ENCODE results near the gene EMP2. TPM values are rescaled to one million over a fixed set of nuclear protein-coding genes. Genes with fewer than 3 reads are reported as not detected.
"Not testable (repeated sequence)": the region's sequence is repeated elsewhere in the genome, so short reads cannot be mapped to it uniquely, and the experiment has no call there.

EMP2 gene
- total RNA-seq, 3 donors from 2014 or later, result 46.9 to 69.2 (median 66.0) TPM

DNA sequence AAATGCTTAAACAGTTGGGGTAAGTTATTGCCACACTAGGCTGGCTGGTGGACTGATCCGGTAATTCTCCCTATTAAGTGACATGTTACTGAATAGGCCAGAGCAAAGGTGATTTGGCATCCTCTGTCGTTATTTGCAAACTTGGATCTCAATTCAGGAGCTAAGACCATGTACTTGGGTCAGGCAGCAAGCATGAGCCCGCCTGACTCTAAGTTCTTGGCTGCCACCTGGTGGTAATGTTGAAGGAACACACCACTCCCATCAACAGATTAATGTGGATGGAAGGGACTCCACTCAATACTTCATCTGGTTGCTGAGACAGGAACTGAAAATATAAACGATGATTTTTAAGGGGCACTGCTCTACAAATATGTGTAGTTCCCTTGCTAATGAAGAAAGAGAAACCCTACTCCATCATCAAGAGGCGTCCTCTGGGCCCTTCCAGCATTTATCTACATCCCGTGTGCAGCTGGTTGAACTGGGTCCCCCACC, 70.8 kb downstream of the EMP2 start:
- H3K4me1 ChIP-seq, result no peaks in the 10 kb centered on the region

DNA sequence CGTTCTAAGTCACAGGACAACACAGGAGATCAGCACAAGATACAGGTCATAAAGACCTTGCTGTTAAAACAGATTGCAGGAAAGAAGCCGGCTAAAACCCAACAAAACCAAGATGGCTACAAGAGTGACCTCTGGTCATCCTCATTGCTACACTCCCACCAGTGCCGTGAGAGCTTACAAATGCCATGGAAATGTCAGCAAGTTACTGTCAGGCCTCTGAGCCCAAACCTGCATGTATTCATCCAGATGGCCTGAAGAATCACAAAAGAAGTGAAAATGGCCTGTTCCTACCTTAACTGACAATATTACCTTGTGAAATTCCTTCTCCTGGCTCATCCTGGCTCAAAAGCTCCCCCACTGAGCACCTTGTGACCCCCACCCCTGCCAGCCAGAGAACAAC, 75.1 kb downstream of the EMP2 start:
- intact Hi-C loops (cut with DNase I; ENCODE audit: low total_unique reads); H3K4me1 ChIP-seq; DNase-seq (ENCODE audit: low spot score in 2 of 2); H3K27ac ChIP-seq; H3K36me3 ChIP-seq; H3K4me3 ChIP-seq; H3K27me3 ChIP-seq; H3K9me3 ChIP-seq: not testable (repeated sequence)

More for the DNA sequence above, 70.8 kb downstream of the EMP2 start:
- DNase-seq (ENCODE audit: low spot score in 2 of 2), result peak in 1 of 2 donors; percentile 31
- no peaks in the 10 kb centered on the region for H3K9me3 ChIP-seq
- no peaks in the 10 kb centered on the region for H3K27me3 ChIP-seq
- H3K27ac ChIP-seq, result no peak overlapping the region
- no peaks in the 10 kb centered on the region for H3K36me3 ChIP-seq
- intact Hi-C loops (cut with DNase I; ENCODE audit: low total_unique reads), result loop anchor here (5.0 kb wide), 2 partner anchors 228 to 252 kb away; no protein-coding TSS in a partner anchor
- TF ChIP-seq, protein P1, sequence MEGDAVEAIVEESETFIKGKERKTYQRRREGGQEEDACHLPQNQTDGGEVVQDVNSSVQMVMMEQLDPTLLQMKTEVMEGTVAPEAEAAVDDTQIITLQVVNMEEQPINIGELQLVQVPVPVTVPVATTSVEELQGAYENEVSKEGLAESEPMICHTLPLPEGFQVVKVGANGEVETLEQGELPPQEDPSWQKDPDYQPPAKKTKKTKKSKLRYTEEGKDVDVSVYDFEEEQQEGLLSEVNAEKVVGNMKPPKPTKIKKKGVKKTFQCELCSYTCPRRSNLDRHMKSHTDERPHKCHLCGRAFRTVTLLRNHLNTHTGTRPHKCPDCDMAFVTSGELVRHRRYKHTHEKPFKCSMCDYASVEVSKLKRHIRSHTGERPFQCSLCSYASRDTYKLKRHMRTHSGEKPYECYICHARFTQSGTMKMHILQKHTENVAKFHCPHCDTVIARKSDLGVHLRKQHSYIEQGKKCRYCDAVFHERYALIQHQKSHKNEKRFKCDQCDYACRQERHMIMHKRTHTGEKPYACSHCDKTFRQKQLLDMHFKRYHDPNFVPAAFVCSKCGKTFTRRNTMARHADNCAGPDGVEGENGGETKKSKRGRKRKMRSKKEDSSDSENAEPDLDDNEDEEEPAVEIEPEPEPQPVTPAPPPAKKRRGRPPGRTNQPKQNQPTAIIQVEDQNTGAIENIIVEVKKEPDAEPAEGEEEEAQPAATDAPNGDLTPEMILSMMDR (IDR thresholded peaks at IDR 0.05), result peak in 2 of 3 donors; percentile 79 to 80
- TF ChIP-seq POLR2A (IDR thresholded peaks at IDR 0.05) (no peak), POLR2AphosphoS5 (IDR thresholded peaks at IDR 0.05) (no peak)
- no peak overlapping the region for H3K4me3 ChIP-seq

DNA sequence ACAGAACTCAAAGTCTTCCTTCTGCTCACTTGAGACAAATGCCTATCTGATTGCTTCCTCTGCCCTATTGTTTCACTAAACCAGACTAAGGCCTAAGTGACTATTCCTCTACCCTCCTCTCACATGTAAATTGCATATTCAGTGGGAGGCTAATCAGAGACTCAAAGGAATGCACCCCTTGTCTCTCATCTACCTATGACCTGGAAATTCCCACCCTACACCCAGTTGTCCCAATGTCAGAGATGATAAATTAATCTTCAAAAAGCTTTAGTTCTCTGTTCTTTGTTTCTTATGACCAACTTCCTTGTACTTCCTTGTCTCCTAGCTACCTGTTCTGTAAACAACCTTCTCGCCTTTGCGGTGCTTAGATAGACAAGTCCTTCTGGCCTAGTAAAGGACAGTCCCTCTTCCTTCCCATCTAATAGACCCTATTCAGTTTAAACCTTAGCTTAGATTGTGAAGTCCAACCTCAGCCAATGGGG, 76.0 kb downstream of the EMP2 start:
- no peaks in the 10 kb centered on the region for H3K4me1 ChIP-seq
- peak overlapping the region in 1 of 2 donors; percentile 50 for H3K27ac ChIP-seq
- no peaks in the 10 kb centered on the region for H3K36me3 ChIP-seq
- no peak overlapping the region for H3K4me3 ChIP-seq
- intact Hi-C loops (cut with DNase I; ENCODE audit: low total_unique reads), result no loop called here
- TF ChIP-seq POLR2AphosphoS5 (IDR thresholded peaks at IDR 0.05) (no peak), POLR2A (IDR thresholded peaks at IDR 0.05) (no peak)
- TF ChIP-seq, protein P1 (IDR thresholded peaks at IDR 0.05), result no peak
- H3K9me3 ChIP-seq, result no peaks in the 10 kb centered on the region
- no peaks in the 10 kb centered on the region for H3K27me3 ChIP-seq
- DNase-seq (ENCODE audit: low spot score in 2 of 2), result no peak

DNA sequence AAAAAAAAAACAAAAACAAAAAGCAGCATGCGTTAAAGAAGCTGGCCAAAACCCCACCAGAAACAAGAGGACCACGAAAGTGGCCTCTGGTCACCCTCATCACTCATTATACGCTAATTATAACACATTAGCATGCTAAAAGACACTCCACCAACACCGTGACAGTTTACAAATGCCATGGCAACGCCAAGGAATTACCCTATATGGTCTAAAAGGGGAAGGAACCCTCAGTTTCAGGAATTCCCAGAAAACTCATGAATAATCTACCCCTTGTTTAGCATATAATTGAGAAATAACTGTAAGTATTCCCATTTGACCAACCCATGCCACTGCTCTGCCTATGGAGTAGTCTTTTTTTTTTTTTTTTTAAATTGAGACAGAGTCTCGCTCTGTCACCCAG, 77.6 kb downstream of the EMP2 start:
- no peak overlapping the region for H3K4me3 ChIP-seq
- H3K9me3 ChIP-seq, result no peaks in the 10 kb centered on the region
- no peaks in the 10 kb centered on the region for H3K36me3 ChIP-seq
- no peak for DNase-seq (ENCODE audit: low spot score in 2 of 2)
- no peak overlapping the region for H3K27ac ChIP-seq
- TF ChIP-seq POLR2AphosphoS5 (IDR thresholded peaks at IDR 0.05) (no peak), POLR2A (IDR thresholded peaks at IDR 0.05) (no peak)
- TF ChIP-seq, protein P1 (IDR thresholded peaks at IDR 0.05), result no peak
- intact Hi-C loops (cut with DNase I; ENCODE audit: low total_unique reads), result no loop called here
- no peaks in the 10 kb centered on the region for H3K4me1 ChIP-seq
- no peaks in the 10 kb centered on the region for H3K27me3 ChIP-seq

DNA sequence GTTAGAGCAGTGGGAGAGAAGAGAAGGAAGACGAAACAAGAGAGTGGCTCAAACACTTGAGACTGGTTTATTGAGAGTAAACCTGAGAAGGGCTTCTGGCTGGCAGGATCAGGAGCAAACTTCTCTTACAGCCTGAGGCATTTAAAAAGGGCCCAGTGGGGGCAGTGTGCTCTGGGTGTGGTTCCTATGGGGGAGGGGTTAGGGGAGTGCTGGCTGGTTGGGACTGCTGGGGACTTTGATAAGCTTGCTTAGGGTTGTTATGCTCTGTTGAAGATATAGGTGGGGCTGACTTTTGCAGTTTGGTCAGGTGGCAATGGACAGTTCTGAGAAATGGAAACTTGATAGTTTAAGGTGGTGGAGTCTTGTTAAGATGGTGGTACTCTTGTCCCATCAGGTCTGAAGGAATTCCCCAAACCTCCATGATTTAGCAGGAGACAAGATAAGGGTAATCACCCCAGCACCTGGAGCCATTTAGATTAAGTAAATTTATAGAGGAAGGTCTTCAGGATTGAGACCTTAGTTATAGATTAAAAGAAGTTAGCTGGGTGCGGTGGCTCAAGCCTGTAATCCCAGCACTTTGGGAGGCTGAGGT, 79.3 kb downstream of the EMP2 start:
- Histone ChIP-seq H3K4me1 (no peaks in the 10 kb centered on the region), H3K27ac (no peak overlapping the region), H3K9me3 (no peaks in the 10 kb centered on the region), H3K36me3 (no peaks in the 10 kb centered on the region), H3K27me3 (no peaks in the 10 kb centered on the region), H3K4me3 (no peak overlapping the region)
- TF ChIP-seq POLR2A (IDR thresholded peaks at IDR 0.05) (no peak), POLR2AphosphoS5 (IDR thresholded peaks at IDR 0.05) (no peak)
- TF ChIP-seq, protein P1 (IDR thresholded peaks at IDR 0.05), result no peak
- no peak for DNase-seq (ENCODE audit: low spot score in 2 of 2)
- intact Hi-C loops (cut with DNase I; ENCODE audit: low total_unique reads), result no loop called here
